ENCODE measurements around the gene TLCD2.

- no peak for TF ChIP-seq MAX (IDR thresholded peaks at IDR 0.05)
- no peak for TF ChIP-seq EP300 (IDR thresholded peaks at IDR 0.05; ENCODE audit: borderline replicate concordance)
- TF ChIP-seq YY1 (IDR thresholded peaks at IDR 0.05; ENCODE audit: low read depth) = no peak
- no peak for TF ChIP-seq ZBTB7A (IDR thresholded peaks at IDR 0.05; ENCODE audit: low read depth)
- TF ChIP-seq CREB1 (IDR thresholded peaks at IDR 0.05; ENCODE audit: low read depth) = no peak
These were observed 26.4 kb upstream of the TLCD2 start for GRCh38 chr17:1736348-1737281.
